ENCODE results near the gene DNAJA1.
A peak's percentile ranks its signal among the peaks of the same experiment; 100 is the strongest.
"Not testable (repeated sequence)": the region's sequence is repeated elsewhere in the genome, so short reads cannot be mapped to it uniquely, and the experiment has no call there.

Gene DNAJA1

DNA sequence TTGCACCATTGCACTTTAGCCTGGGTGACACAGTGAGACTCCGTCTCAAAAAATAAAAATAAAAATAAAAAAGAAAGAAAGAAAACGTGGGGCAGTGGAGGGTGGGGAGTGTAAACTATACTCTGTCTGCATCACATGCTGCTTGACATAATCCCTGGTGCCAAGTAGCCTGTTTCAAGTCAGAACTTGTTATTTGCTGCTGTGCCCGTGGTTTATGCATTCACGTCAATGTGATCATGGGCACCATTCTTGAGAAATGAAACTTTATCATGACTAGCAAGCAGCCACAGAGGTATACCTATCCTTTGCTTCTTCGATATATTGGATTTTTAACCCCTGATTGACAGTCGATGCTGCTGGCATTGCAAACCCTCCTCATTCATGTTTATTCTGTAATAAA lies 55.5 kb downstream of the DNAJA1 start:
- DNase-seq = no peak

DNA sequence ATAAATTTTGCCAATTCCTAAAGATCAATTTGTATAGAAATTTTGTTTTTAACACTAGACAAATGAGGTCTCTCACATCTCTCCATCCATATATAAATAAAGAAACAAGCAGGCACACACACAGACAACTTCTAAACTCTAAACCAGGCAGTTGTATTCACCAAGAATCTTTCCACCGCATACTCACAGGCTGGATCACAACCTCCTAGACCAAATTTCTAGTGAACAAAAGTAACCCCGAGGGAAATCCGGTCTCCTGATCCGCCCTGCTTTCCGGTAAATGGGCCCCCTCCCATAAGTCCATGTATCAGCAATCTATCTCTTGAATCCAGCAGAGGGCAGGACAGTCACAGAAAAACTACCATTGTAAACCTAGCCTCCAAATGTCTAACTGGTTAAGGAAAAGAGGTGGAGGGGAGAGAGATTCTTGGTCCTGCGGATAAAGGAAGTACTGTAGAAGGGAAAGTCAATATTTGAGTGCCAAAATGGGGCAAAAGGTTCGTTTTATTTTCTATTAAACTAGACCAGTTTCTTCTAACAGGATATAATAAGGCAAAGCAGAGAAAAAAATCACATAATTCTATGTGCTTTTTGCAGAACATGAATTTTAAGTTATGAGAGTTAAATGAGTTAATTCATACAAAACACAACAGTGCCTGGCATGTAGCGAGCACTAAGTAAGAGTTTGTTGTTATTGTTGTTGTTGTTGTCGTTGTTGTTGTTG lies 56.2 kb downstream of the DNAJA1 start:
- peak in 25 of 51 donors; percentile 7 to 73 (median 29) for DNase-seq

DNA sequence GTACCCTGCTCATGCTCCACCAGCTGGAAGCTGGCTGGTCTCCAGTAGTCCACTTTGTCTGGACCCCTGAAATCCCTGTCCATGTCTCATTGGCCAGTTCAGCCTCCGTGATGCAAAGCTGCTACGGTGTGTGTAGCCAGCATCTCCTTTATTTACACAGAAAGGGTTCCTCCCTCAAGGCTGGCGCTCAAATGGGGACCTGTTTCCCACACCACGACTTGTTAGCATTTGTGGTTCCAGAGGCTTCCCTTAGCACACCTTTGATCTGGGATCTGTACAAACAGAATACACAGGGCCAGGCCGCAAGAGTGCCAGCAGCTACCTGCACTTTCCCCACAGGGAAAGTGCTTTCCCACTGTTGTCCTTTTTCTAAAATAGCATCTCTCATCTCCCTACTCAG lies 57.1 kb downstream of the DNAJA1 start:
- DNase-seq = no peak

DNA sequence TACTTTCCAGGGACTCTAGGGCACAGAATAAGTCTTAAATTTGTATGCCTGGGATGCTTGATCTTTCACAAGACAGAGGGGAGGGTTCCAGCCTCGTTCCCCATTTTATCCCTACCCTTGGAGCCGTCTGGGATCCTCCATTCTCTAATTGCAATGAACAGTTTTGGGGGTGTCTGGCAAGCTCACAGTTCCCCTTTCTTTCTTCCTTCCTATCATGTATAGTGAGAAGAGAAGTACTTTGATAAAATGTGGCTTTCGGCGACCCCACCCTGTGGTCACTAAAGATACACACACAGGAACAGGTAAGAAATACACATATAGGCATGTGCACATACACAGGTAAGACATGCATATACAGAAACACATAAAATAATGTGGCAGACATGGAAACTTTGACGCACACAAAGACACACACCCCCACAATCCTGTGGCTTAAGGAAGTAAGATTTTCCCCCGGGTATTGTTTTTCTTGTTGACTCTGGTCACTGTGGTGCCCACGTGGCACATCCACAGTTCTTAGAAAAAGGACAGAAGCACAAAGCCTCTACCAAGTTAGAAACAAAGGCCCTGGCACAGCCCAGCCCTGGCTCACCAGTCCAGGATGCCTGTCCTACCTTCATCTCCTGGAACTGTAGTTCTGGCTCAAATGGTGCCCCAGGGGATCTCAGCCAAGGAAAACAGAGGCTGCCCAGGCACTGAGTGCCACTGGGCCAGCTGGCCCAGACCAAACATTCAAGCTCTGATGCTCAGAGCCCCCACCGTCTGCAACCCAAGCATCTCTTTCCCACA lies 57.7 kb downstream of the DNAJA1 start:
- peak in 18 of 51 donors; percentile 3 to 32 (median 16) for DNase-seq

DNA sequence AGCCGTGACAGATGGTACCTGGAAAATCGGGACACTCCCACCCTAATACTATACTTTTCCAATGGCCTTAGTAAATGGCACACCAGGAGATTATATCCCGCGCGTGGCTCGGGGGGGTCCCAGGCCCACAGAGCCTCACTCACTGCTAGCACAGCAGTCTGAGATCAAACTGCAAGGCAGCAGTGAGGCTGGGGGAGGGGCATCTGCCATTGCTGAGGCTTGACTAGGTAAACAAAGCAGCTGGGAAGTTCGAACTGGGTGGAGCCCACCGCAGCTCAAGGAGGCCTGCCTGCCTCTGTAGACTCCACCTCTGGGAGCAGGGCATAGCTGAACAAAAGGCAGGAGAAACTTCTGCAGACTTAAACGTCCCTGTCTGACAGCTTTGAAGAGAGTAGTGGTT lies 60.6 kb downstream of the DNAJA1 start:
- not testable (repeated sequence) for DNase-seq
